Activated CD4-positive, alpha-beta T cell treated with anti-CD3 and anti-CD28 coated beads for 36 hours (primary cell): ENCODE measurements around the gene PDE6C. TPM values are rescaled to one million over a fixed set of nuclear protein-coding genes. Genes with fewer than 3 reads are reported as not detected.

ENCODE experiments used
- ATAC-seq: fragments of 200-7000 bp; cut with Tn5 transposase; one replicate; pipeline ENCODE4 v1.10.0; 2021; ENCODE audit warnings: mild to moderate bottlenecking, moderate library complexity
- CTCF ChIA-PET: fragments of 350-600 bp; sonication (Branson Sonifier 250); formaldehyde crosslinking; loops from one replicate; lab custom pipeline; 2021; ENCODE audit warnings: antibody characterized with exemption; lab: Charles Lee
- POLR2A ChIA-PET: fragments of 350-600 bp; sonication (Branson Sonifier 250); formaldehyde crosslinking; loops from one replicate; lab custom pipeline; 2021; ENCODE audit warnings: antibody characterized with exemption, inconsistent platforms; lab: Charles Lee
- DNase-seq: peaks from one replicate; pipeline ENCODE4 v3.0.0-alpha.2; 2020
- H3K27ac Mint-ChIP-seq: one replicate; pipeline ENCODE4 v1.8.0; 2021; ENCODE audit warnings: mixed read lengths
- H3K27me3 Mint-ChIP-seq: one replicate; pipeline ENCODE4 v1.8.0; 2021; ENCODE audit warnings: mixed read lengths
- H3K36me3 Mint-ChIP-seq: one replicate; pipeline ENCODE4 v1.8.0; 2021; ENCODE audit warnings: low read depth, mixed read lengths
- H3K4me1 Mint-ChIP-seq: one replicate; pipeline ENCODE4 v1.8.0; 2021; ENCODE audit warnings: mixed read lengths
- H3K4me3 Mint-ChIP-seq: one replicate; pipeline ENCODE4 v1.8.0; 2021; ENCODE audit warnings: mild to moderate bottlenecking, moderate library complexity, mixed read lengths
- H3K9me3 Mint-ChIP-seq: one replicate; pipeline ENCODE4 v1.8.0; 2021; ENCODE audit warnings: low read depth, mixed read lengths
- intact Hi-C, 2 experiments: fragments of 100-400 bp; cut with DNase I in 1 of 2; cut with micrococcal nuclease in 1 of 2; formaldehyde crosslinking; loops; one replicate each; pipeline versions ENCODE4 v1.14.2 to v1.15.1; 2022 to 2024; cut with DNase I, micrococcal nuclease
- total RNA-seq, 2 experiments: library from RNA; stranded (reverse); gene quantifications; one replicate each; pipeline ENCODE4 v1.2.3, GENCODE V29; 2021

Gene PDE6C
- total RNA-seq, 2 experiments from 2014 or later, result not detected

- no peak for ATAC-seq
Measured at GRCh38 chr10:93654201-93654600, 41.9 kb downstream of the PDE6C start.

GRCh38 chr10:93656155-93656554 lies 43.8 kb downstream of the PDE6C start:
- intact Hi-C loops, result no loop called here
- ChIA-PET POLR2A (no interaction called here), CTCF (no interaction called here)
- Mint-ChIP-seq H3K9me3 (no peaks in the 10 kb centered on the region), H3K27ac (no peak overlapping the region), H3K4me1 (no peaks in the 10 kb centered on the region), H3K27me3 (no peaks in the 10 kb centered on the region), H3K36me3 (peaks cover 10% of the 10 kb centered on the region), H3K4me3 (no peak overlapping the region)
- ATAC-seq (no peak), DNase-seq (no peak)

More at GRCh38 chr10:93654201-93654600, 41.9 kb downstream of the PDE6C start:
- no peak overlapping the region for H3K27ac Mint-ChIP-seq
- no peaks in the 10 kb centered on the region for H3K4me1 Mint-ChIP-seq
- H3K4me3 Mint-ChIP-seq, result no peak overlapping the region
- intact Hi-C loops, result no loop called here
- POLR2A ChIA-PET, result no interaction called here
- no peaks in the 10 kb centered on the region for H3K9me3 Mint-ChIP-seq
- no peaks in the 10 kb centered on the region for H3K27me3 Mint-ChIP-seq
- no peak for DNase-seq
- CTCF ChIA-PET, result interaction anchor here (0.6 kb wide), 1 partner anchor 1033 kb away, joined by 3 read pairs; no protein-coding TSS in a partner anchor
- H3K36me3 Mint-ChIP-seq, result no peaks in the 10 kb centered on the region

- Mint-ChIP-seq H3K27me3 (no peaks in the 10 kb centered on the region), H3K4me3 (no peak overlapping the region), H3K27ac (no peak overlapping the region), H3K9me3 (no peaks in the 10 kb centered on the region), H3K36me3 (peaks cover 13% of the 10 kb centered on the region), H3K4me1 (no peaks in the 10 kb centered on the region)
- intact Hi-C loops, result no loop called here
- POLR2A ChIA-PET, result no interaction called here
- CTCF ChIA-PET, result interaction anchor here (0.6 to 0.7 kb wide), 2 partner anchors 34 to 128 kb away, joined by 3 read pairs; no protein-coding TSS in a partner anchor
- DNase-seq, result no peak
- no peak for ATAC-seq
Measured at GRCh38 chr10:93657757-93658156, 45.4 kb downstream of the PDE6C start.

- intact Hi-C loops, result no loop called here
- POLR2A ChIA-PET, result no interaction called here
- H3K27ac Mint-ChIP-seq, result no peak overlapping the region
- H3K27me3 Mint-ChIP-seq, result no peaks in the 10 kb centered on the region
- no peaks in the 10 kb centered on the region for H3K4me1 Mint-ChIP-seq
- CTCF ChIA-PET, result no interaction called here
- H3K36me3 Mint-ChIP-seq, result peaks cover 21% of the 10 kb centered on the region
- no peak for ATAC-seq
- no peak for DNase-seq
- no peaks in the 10 kb centered on the region for H3K9me3 Mint-ChIP-seq
- H3K4me3 Mint-ChIP-seq, result no peak overlapping the region
Measured at GRCh38 chr10:93666030-93666429, 53.7 kb downstream of the PDE6C start.

- ChIA-PET CTCF (no interaction called here), POLR2A (no interaction called here)
- intact Hi-C loops, result no loop called here
- Mint-ChIP-seq H3K36me3 (peaks cover 18% of the 10 kb centered on the region), H3K9me3 (no peaks in the 10 kb centered on the region), H3K4me1 (no peaks in the 10 kb centered on the region), H3K27me3 (no peaks in the 10 kb centered on the region), H3K27ac (no peak overlapping the region), H3K4me3 (no peak overlapping the region)
- no peak for DNase-seq
- no peak for ATAC-seq
Measured at GRCh38 chr10:93667795-93668194, 55.5 kb downstream of the PDE6C start.

- Mint-ChIP-seq H3K36me3 (peaks cover 24% of the 10 kb centered on the region), H3K4me3 (no peak overlapping the region), H3K4me1 (no peaks in the 10 kb centered on the region), H3K9me3 (no peaks in the 10 kb centered on the region), H3K27me3 (no peaks in the 10 kb centered on the region), H3K27ac (no peak overlapping the region)
- DNase-seq, result no peak
- ChIA-PET POLR2A (no interaction called here), CTCF (interaction anchor here (0.7 to 1.1 kb wide), 4 partner anchors 9 to 146 kb away, joined by 3 read pairs; no protein-coding TSS in a partner anchor)
- intact Hi-C loops, result no loop called here
- no peak for ATAC-seq
Measured at GRCh38 chr10:93670372-93670771, 58.0 kb downstream of the PDE6C start.

- ChIA-PET CTCF (interaction anchor here (0.5 to 1.1 kb wide), 5 partner anchors 8 to 145 kb away, joined by 3 read pairs; no protein-coding TSS in a partner anchor), POLR2A (no interaction called here)
- intact Hi-C loops, result no loop called here
- Mint-ChIP-seq H3K4me3 (no peak overlapping the region), H3K27me3 (no peaks in the 10 kb centered on the region), H3K9me3 (no peaks in the 10 kb centered on the region), H3K36me3 (peaks cover 24% of the 10 kb centered on the region), H3K4me1 (no peaks in the 10 kb centered on the region), H3K27ac (no peak overlapping the region)
- no peak for ATAC-seq
- no peak for DNase-seq
Measured at GRCh38 chr10:93671042-93671441, 58.7 kb downstream of the PDE6C start.

GRCh38 chr10:93672022-93672678 lies 59.8 kb downstream of the PDE6C start:
- DNase-seq (no peak), ATAC-seq (no peak)
- no peak overlapping the region for H3K4me3 Mint-ChIP-seq
- H3K27ac Mint-ChIP-seq, result no peak overlapping the region
- peaks cover 27% of the 10 kb centered on the region for H3K36me3 Mint-ChIP-seq
- ChIA-PET POLR2A (no interaction called here), CTCF (no interaction called here)
- no peaks in the 10 kb centered on the region for H3K27me3 Mint-ChIP-seq
- H3K4me1 Mint-ChIP-seq, result no peaks in the 10 kb centered on the region
- H3K9me3 Mint-ChIP-seq, result no peaks in the 10 kb centered on the region
- intact Hi-C loops, result no loop called here

GRCh38 chr10:93672890-93673289 lies 60.6 kb downstream of the PDE6C start:
- no peak for DNase-seq
- no peaks in the 10 kb centered on the region for H3K9me3 Mint-ChIP-seq
- H3K36me3 Mint-ChIP-seq, result peaks cover 29% of the 10 kb centered on the region
- intact Hi-C loops, result no loop called here
- H3K27me3 Mint-ChIP-seq, result no peaks in the 10 kb centered on the region
- H3K4me3 Mint-ChIP-seq, result no peak overlapping the region
- no peak for ATAC-seq
- CTCF ChIA-PET, result no interaction called here
- H3K4me1 Mint-ChIP-seq, result no peaks in the 10 kb centered on the region
- H3K27ac Mint-ChIP-seq, result no peak overlapping the region
- POLR2A ChIA-PET, result no interaction called here

GRCh38 chr10:93673791-93674190 lies 61.5 kb downstream of the PDE6C start:
- Mint-ChIP-seq H3K9me3 (no peaks in the 10 kb centered on the region), H3K4me1 (no peaks in the 10 kb centered on the region), H3K36me3 (peaks cover 29% of the 10 kb centered on the region), H3K4me3 (no peak overlapping the region), H3K27ac (no peak overlapping the region), H3K27me3 (no peaks in the 10 kb centered on the region)
- intact Hi-C loops, result no loop called here
- ChIA-PET CTCF (no interaction called here), POLR2A (no interaction called here)
- DNase-seq (no peak), ATAC-seq (no peak)

- Mint-ChIP-seq H3K4me3 (no peak overlapping the region), H3K27me3 (no peaks in the 10 kb centered on the region), H3K27ac (no peak overlapping the region), H3K36me3 (peaks cover 20% of the 10 kb centered on the region), H3K4me1 (no peaks in the 10 kb centered on the region), H3K9me3 (no peaks in the 10 kb centered on the region)
- intact Hi-C loops, result no loop called here
- CTCF ChIA-PET, result interaction anchor here (1.3 kb wide), 1 partner anchor 15 kb away, joined by 3 read pairs; no protein-coding TSS in a partner anchor
- ATAC-seq (no peak), DNase-seq (no peak)
- POLR2A ChIA-PET, result no interaction called here
Measured at GRCh38 chr10:93678386-93678785, 66.0 kb downstream of the PDE6C start.

- H3K27me3 Mint-ChIP-seq, result no peaks in the 10 kb centered on the region
- ATAC-seq, result no peak
- DNase-seq, result no peak
- no peak overlapping the region for H3K4me3 Mint-ChIP-seq
- intact Hi-C loops, result no loop called here
- ChIA-PET CTCF (interaction anchor here (0.7 to 1.3 kb wide), 6 partner anchors 8 to 445 kb away, joined by 3 read pairs; no protein-coding TSS in a partner anchor), POLR2A (no interaction called here)
- H3K4me1 Mint-ChIP-seq, result no peaks in the 10 kb centered on the region
- no peaks in the 10 kb centered on the region for H3K9me3 Mint-ChIP-seq
- H3K36me3 Mint-ChIP-seq, result peaks cover 22% of the 10 kb centered on the region
- no peak overlapping the region for H3K27ac Mint-ChIP-seq
Measured at GRCh38 chr10:93678805-93679587, 66.7 kb downstream of the PDE6C start.
